ENCODE measurements around the gene ATF7.
"Not testable (repeated sequence)": the region's sequence is repeated elsewhere in the genome, so short reads cannot be mapped to it uniquely, and the experiment has no call there.

Gene ATF7

DNA sequence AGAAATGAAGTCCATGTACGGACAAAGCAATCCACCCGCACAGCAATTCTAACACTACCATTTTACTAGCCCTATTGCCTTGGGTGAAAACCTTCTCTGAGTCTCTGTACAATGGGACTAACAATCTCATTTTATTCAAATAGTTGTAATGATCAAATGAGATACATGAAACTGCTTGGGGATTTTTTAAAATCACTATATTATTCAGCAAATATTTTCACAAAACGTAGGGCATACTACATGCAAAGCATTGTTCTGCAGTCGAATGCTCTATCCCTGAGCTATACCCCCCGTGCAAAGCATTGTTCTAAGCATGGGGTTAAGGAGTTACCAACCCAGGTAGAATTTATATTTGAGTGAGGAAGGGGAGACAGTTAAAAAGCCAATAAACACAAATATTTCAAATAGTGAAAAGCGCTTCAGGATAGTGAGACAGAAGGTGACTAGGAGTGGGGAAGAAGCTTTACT lies 554 bp upstream of the ATF7 start:
- no peak for DNase-seq (ENCODE audit: low spot score)

DNA sequence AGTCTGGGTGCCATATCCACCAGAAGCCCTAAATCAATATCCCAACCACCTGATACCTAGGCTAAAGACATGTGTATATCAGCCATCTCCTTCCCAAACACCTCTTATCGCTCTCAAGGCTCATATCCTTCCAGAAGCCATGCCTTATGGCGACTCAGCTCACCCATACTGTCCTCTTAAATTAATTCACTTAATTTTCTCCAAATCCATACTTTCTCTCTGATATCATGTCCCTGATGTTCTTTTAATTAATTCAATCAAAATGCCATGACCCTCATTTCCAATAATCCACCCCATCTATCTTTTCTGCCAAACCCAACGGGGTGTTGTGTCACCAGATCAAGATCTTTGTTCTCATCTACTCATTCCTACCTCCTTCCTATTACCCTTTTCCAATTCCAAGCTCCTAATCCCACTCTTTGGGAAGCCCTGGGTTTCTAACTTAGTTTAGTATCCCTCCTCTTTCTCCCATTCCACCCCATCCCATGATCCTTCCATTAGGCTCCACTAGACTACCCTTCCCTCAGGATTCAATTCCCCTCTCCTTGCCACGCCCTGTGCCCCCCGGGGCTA lies 723 bp downstream of the ATF7 start:
- DNase-seq (ENCODE audit: low spot score): no peak

DNA sequence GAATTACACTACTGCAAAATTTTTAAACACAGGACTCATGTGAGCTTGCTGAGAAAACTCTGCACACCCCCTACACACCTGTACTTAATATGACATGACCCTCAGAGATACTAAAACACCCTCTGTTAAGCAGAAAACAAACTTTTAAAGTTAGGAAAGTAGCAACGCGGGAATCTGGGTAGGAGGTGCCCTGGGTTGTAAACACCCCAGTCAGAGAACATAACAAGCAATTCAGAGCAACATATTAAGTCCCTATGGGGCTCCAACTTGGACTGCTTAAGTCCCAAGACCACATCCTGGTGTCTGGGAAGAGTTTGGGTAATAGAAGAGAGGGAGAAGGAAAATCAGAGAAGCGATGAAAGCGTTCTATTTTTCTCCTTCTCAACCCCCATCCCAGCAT lies 1.2 kb downstream of the ATF7 start:
- no peak for DNase-seq (ENCODE audit: low spot score)

DNA sequence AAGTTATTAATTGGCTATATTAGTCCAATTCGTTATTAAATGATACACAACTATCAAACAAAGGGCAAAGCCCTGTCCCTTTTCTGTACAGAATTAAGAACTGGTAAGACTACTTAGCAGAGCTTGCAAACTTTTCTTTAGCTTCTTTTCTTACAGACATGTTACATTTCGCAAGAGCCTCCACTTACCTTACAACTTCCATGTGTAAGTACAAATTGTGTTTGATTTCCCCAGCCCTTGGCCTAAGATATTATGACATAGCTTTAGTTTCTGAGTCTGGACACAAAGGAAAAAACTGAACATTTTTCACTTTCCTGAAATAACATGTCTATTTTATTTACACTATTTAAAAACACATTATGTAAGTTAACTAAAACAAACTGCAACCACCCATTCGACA lies 1.7 kb downstream of the ATF7 start:
- no peak for DNase-seq (ENCODE audit: low spot score)

DNA sequence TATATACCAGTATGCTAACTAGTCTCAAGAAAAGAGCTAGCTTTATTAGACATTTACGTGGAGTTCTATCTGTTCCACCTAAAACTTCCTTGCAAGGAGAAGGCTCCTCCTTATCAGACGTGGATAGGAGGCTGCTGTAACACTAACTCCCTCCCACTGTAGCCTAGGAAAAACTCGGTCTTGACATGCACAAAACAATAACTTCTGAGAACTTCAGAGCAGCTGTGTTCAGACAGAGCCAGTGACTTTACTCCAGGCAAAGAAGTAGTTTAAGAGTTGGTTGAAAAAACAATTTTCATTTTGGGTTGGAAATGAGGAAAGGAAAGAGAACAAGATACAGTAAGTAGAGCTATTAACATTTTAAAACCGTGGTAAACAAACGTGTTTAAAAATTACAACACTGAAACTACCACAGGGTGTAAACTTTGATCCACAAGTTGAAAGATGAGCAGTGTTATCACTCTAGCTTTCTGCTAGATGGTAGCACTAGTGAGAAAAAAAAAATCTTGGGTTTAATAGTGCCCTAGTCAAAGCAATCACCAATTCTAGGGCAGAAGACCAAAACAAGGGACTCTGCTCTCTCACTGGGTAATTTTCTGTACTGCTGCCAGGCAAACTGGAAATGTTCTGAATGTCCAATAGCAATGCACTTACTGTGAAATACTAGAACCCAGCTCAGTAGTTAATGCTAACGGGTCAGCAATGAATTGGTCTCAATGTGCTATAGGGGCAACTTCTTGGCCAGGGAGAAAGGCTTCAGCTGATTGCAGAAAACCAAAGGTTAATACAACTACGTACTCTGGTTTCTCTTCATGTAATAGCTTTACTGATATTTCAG lies 2.4 kb downstream of the ATF7 start:
- DNase-seq (ENCODE audit: low spot score): no peak

DNA sequence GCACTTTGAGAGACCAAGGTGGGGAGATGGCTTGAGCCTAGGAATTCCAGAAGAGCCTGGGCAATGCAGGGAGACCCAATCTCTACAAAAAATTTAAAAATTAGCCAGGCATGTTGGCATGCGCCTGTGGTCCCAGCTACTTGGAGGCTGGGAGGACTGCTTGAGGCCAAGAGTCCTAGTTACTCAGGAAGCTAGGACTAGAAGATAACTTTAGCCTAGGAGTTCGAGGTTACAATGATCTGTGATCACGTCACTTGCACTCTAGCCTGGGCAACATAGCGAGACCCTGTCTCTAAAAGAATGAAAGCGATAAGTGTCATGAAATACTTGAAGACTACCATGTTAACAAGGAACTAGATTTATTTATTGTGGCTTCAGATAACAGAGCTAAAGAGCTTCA lies 3.5 kb downstream of the ATF7 start:
- DNase-seq (ENCODE audit: low spot score): no peak

DNA sequence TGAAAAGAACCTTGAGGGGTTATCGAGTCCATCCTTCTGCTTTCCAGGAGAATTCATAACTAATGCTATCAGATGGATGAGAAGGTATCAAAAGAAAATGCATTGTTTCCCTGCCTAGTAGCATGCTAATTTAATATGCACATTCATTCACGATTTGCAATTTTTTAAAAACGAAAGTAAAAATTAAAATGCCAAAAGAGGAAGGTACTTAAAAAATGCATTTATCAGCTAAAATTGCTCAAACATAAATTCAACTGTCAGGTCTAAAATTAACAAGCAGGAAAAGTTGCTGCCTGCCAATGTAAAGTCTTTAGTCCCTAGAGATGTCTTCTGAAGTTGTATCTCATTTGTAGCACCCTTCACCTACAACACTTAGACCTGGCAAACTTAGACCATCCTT lies 7.9 kb downstream of the ATF7 start:
- no peak for DNase-seq (ENCODE audit: low spot score)

DNA sequence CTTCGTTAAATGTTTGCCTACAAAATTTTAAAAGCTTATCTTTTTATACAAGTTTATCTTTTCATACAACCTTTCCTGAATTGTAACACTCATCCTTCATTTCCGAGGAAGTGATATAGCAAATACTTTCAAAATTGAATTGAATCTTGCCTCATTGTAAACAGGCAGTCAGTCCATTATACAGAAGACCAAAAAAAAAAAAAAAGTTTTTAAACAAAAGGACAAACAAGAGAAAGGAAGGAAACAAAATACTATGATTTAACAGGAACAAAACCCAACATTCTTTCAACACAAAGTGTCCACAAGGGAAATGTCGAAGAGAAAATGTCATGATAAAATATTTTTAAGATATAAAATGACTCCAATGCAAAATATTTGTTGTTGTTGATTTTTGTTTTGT lies 8.5 kb downstream of the ATF7 start:
- no peak for DNase-seq (ENCODE audit: low spot score)

DNA sequence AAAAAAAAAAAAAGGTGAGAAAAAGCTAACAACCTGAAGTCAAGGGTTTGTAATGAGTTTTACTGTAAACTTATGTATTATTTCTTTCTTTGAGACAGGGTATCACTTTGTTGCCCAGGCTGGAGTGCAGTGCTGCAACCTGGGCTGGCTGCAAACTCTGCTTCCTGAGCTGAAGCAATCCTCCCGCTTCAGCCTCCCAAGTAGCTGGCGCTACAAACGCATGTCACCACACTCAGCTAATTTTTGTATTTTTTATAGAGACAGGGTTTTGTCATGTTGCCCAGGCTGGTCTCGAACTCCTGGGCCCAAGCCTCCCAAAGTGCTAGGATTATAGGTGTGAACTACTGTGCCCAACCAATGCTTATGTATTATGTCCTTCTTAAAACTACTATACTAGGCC lies 9.2 kb downstream of the ATF7 start:
- DNase-seq (ENCODE audit: low spot score): no peak

DNA sequence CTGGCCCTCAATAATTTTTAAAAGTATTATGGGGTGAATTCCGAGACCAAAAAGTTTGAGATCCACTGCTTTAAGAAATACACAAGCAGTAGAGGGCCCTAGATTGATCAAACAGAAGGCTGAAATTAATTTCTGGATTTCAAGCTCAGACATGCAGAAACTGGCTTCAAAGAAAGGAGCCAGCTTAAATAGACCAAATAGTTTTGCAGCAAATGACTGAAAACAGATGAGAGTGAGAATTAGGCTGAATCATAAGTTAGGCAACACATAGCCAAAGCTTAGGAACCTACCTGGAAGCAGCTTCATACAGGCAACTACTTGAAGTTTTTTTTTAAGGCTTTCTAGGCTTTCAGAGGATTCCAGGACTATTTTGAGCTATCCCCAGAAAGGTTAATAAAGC lies 12.4 kb downstream of the ATF7 start:
- no peak for DNase-seq (ENCODE audit: low spot score)

DNA sequence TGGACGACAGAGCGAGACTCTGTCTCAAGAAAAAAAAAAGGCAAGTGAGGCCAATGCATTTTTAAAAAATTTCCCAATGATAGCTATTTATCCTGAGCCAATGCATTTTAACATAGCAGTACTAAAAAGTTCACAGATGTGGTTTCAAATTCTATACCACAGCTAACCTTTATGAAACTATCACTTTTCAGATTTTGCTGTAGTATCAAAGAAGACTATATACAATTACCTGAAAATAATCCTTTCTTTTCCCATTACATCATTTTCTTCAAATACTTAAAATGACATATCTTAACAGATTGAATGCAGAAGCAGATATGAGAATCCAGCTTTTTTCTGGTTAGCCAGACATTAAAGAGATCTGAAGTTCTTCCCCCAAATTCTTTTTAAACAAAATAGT lies 13.2 kb downstream of the ATF7 start:
- no peak for DNase-seq (ENCODE audit: low spot score)

DNA sequence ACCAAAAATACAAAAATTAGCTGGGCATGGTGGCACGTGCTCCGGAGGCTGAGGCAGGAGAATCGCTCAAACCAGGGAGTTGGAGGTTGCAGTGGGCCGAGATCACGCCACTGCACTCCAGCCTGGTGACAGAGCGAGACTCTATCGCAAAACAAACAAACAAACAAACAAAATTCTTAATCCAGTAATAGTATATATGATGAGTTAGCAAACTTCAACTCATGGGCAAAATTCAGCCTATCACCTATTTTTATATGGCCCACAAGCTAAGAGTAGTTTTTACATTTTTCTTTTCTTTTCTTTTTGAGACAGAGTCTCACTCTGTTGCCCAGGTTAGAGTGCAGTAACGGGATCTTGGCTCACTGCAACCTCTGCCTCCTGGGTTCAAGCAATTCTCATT lies 14.9 kb downstream of the ATF7 start:
- no peak for DNase-seq (ENCODE audit: low spot score)

DNA sequence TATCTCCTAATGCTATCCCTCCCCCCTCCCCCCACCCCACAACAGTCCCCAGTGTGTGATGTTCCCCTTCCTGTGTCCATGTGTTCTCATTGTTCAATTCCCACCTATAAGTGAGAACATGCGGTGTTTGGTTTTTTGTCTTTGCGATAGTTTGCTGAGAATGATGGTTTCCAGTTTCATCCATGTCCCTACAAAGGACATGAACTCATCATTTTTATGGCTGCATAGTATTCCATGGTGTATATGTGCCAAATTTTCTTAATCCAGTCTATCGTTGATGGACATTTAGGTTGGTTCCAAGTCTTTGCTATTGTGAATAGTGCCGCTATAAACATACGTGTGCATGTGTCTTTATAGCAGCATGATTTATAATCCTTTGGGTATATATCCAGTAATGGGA lies 19.5 kb downstream of the ATF7 start:
- DNase-seq (ENCODE audit: low spot score): not testable (repeated sequence)

DNA sequence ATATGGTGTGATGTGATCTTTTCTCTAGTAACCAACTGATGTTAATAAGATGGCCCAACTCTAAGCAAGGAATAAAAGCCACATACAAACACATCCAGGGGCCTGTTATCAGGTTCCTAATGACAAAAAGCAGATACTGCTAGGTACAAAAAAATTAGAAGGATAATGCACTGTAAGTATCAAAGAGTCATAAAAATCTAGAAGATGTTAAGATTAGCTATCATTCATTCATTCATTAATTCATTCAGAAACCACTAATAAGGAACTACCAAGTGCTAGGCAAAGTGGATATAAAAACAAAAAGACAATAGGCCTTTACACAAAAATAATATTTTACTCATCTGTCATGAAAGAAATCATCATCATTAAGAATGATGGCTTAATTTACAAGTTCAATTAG lies 21.6 kb downstream of the ATF7 start:
- no peak for DNase-seq (ENCODE audit: low spot score)

DNA sequence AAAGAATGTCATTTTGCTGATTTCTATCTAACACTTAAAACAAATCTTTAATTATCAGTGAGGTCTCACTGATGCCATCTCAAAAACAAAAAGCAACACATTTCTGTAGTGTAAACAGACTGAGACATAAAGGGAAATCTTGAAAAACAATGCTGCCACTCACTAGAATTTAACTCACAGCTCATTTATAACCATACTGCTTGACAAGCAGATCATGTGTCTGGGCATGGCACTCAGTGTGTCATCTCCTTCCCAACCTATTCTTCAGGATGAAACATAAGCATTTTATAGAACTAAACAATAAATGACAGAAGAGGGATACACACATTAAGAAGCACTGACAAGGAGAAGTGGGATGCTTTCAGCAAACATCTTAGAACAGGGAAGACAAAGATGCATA lies 22.4 kb downstream of the ATF7 start:
- no peak for DNase-seq (ENCODE audit: low spot score)

DNA sequence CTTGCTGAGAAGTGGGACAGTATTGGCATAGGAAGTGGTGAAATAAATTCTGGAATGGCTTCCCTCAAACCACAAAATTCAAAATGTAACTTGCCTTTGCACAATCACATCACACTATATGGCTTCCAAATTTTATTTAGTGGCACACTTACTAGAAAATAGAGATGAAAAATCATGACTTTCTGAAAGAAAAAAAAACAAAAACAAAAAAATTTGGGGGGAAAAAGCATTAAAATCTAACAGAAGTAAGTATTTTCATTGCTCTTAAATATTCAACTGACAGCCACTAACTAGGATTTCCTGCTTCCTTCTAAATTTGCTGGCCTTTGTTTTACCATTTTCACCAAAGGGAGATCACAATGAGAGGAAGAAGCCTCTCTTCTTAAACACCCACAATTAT lies 23.0 kb downstream of the ATF7 start:
- no peak for DNase-seq (ENCODE audit: low spot score)

DNA sequence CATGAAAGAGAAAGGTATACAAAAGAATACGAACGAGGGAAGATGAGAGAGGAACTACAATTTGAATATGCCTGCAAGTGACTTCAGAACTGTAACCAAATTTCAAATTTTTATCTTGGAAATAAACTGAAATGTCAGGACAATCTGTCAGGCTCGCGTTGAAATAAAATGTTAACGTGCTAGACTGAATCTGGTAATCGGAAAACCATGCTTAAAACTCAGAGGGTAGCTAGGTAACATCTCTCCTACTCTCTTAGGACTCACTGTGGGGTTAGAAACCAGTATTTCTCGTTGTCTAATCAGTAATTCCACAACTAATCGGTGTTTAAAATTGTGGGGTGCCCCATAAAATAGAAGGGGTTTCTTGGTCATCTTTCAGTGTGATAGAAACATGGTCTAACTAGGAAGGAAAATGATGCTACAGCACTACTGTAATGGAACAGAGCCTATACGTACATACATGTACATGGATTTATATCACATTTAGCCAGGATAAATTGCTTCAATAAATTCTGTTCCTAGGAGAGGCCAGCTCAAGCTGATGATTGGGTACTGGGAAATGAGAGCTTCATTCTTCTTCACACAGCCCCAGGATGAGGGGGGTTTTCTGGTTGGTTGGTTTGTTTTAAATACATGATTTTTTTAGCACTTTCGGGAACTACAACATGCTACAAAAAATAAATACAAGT lies 23.9 kb downstream of the ATF7 start:
- no peak for DNase-seq (ENCODE audit: low spot score)

DNA sequence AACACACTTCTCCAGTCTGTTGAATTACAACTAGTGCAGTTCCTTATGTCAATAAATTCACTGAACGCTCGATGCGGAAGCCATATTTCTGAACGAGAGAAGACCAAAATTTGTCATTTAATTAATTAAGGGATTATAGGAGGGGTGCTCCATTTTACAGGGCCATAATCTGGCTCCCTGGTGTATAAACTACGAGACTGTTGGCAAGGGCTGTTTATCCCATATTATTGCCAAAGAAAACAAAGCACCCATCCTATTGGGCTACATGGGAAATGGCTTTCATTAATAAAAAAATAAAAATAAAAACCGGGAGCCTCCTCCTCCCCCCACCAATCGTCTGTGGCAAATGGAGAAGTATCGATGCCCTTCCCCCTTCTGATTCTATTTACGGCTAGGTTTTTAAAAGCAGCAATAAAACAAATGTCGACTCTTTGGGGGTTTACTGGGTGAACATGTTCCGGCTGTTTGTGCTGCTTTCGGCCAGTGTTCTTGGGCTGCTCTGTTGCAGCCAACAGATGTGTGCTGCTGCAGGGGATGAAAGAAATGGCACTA lies 24.8 kb downstream of the ATF7 start:
- DNase-seq (ENCODE audit: low spot score): no peak

DNA sequence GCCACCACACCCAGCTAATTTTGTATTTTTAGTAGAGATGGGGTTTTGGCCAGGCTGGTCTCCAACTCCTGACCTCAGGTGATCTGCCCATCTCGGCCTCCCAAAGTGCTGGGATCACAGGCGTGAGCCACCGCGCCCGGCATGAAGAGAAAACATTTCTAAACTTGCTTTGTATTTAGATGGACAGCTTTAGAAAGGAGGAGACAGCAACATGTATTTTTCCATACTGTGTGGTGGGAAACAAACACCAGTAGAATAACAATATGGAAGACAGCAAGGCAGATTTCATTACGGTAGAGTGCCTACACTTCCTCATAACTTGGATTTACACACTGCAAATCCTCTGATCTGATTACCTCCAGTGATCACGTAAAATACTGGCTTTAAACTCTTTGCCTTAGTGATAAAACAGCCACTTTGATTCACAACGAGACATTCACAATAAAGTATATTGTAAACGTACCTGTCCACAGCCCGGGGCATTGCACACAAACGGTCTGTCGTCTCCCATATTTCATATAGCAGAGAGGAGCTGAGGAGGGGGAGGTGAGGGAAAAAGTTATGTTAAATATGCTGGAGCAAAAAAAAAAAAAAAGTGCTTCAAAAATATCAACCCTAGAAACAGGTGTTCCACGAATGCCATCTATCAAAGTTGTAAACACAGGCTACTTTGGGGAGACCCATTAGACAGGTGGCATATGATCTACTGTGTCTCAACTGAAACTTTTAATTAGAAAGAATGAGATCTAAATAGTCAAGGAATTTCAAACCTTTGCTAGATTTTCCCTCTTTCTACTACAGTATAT lies 25.5 kb downstream of the ATF7 start:
- no peak for DNase-seq (ENCODE audit: low spot score)

DNA sequence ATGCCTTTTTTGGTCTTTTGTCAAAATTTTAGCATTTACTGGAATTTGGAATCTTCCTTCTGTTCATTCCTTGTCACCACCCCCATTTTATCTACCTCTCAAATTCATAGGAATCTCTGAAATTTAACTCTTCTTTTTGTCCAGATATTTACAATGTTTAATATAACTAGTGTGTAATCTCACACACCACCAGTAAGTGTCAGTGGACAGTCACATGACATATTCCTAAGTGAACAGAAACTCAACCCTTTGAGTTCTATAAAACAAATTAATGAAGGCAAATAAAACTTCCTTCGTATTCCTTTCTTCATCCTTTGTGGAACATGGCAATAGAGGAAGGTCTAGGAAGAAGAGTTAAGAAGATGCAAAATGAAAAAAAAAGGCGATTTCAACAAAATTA lies 26.6 kb downstream of the ATF7 start:
- DNase-seq (ENCODE audit: low spot score): no peak

DNA sequence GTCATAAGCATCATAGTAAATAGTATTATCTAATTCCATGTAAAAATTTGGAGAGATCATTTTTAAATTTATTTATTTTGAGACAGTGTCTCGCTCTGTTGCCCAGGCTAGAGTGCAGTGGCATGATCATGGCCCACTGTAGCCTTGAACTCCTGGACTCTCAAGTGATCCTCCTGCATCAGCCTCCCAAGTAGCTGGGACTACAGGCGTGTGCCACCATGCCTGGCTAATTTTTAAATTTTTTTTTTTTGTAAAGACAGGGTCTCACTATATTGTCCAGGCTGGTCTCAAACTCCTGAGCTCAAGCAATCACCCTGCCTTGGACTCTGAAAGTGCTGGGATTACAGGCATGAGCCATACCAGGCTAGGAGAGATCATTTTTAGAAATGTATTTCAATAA lies 27.2 kb downstream of the ATF7 start:
- DNase-seq (ENCODE audit: low spot score): not testable (repeated sequence)

DNA sequence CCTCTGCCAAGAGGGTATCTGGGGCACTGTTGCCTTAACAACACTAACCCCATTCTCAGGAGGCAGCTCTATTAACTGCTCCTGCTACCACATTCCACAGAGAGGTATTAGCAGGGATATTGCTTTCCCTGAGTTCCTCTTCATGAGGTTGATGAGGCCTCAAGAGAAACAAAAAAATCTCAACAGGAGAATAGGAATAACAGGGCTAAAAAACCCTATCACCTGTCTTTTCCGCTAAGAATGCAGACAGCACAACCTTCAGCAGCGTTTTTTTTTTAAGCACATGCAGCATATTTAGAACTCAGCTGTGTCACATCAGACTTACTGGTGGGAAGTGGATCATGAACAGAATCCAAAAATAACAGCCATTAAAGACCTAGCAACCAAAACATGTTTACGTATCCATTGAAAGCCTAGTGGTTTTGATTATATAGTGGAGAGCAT lies 29.2 kb downstream of the ATF7 start:
- no peak for DNase-seq (ENCODE audit: low spot score)
